HG02981 (cell line): ENCODE data around the gene KCNMA1.

Experiments
- ATAC-seq: cut with Tn5 transposase; IDR thresholded peaks from one replicate; pipeline ENCODE4 v1.9.1; 2021; ENCODE audit warnings: mild to moderate bottlenecking, moderate library complexity; ENCODE audit not compliant: unreplicated experiment

Gene KCNMA1

DNA sequence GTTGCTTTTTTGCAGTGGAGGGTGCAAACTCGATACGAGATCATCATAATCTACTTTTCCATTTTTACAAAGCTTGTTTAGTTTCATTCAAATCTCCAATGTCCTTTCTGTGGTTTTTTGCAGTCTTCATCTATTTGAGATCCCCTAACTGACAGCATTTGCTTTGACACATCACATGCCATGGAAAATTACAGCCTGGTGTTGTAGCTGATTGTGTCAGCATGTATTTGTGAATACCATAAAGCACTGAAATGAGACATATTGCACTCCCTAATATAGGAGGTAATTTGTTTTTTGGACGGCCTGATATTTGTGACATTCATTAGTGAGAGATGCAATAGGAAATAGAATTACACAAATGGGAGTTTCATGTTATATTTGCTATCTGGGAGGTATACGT is 620.8 kb downstream of the KCNMA1 start:
- no peak for ATAC-seq

DNA sequence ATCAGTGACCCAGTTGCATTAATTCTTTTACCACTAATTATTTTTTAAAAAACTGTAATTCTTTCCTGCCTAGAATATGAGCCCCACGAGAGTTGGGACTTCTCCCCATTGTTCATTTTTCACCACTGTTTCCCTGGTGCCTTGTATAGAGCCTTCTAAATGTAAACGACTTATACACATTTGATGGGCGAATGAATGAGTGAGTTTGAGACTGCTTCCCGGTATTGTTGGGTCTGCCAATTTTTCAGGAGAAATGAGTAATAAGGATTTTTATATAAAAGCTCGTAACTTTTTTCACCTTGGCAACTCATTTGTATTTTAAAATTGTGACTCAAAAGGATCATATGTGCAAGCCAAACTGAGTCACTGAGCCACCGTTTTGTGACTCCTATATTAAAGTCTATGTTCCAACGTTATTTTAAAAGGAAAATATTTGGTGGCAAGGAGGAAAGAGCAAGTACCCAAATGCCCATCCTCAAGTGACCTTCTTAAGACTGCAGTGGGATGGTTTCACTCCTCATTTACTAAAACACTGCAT is 621.3 kb downstream of the KCNMA1 start:
- no peak for ATAC-seq

DNA sequence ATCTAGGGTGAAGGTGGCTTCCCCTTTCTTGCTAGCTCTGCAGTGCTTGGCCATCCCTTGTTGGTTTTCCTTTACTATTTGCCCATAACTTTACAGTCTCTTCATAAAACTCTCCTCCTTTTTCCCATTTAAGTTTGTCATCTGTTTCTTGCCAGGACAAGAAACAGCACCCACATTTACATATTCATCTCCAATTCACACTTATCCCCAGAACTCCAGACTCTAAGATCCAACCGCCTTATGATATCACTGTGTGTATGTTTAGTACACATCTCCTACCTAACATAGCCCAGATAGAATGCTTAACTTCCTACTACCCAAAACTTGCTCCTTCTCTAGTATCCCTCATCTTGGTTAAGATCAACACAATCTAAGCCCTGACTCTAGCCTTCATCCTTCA is 622.2 kb downstream of the KCNMA1 start:
- no peak for ATAC-seq

DNA sequence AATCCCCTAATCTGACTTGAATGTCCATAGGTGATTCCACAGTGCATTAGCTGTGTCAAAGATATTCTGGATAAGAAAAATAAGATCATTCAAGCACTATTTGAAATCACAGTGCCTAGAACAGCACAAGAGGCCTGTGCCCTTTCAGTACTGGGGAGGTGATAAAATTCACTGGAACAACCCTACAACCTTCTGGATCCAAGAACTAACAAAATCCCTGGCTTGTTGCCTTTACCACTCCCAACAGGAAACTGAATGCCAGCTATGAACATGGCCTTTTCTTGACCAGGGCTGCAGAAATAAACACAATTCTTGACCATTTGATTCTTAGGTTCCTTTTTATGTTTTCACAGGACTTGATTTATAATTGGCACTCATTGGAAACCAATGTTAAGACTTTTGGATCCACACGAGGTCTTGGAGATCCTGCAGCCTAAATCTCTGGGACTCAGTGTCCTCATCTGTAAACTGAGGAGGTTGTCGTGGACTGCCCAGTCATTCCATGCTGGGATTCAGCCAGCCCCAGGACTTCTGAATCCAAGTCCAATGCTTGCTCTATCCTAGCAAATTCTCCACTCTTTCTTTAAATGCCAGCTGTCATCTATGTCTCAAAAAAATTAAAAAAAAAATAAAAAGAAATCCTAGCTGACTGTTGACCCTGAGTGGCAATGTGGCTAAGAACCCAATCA is 624.7 kb downstream of the KCNMA1 start:
- ATAC-seq = no peak

DNA sequence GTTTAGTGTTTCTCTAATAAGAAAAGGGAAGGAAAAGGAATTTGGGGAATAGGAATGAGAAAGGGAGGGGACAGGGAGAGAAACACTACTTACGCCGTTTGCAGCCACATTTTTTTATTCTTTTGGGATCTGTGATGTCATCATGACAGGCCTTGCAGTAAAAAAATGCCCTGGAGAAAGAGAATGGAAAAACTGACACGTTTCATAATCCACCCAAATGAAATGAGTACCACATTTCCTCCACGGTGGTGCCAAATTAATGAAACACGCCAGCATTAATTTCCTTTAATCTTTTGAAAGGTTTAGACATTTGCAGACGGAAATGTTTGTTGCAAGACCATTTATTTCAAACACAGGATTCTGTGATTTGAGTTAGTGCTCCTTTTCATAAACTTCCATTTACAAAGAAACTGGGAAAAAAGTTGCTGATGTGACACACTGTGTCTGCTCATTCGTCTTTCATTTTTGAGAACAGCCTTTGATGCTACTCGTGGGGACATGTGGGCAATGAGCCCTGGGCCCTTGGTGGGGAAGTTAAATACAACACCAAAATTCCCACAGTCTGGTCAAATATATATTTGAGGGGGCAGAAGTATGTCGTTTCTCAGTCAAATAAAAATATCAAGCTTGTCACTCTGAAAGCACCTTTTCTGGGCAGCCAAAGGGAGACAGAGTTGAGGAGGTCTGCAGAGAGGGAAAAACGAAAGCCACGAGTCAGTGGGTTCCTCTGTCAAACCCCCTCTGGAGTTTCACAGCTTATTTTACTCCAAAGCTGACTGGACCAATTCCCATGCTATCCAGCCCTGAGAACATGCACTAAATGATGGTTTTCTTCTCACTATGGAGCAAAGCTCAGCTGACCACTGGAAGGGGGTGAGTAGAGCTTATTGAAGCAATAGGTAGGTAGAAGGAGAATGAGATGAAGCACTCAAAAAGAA is 625.5 kb downstream of the KCNMA1 start:
- no peak for ATAC-seq

DNA sequence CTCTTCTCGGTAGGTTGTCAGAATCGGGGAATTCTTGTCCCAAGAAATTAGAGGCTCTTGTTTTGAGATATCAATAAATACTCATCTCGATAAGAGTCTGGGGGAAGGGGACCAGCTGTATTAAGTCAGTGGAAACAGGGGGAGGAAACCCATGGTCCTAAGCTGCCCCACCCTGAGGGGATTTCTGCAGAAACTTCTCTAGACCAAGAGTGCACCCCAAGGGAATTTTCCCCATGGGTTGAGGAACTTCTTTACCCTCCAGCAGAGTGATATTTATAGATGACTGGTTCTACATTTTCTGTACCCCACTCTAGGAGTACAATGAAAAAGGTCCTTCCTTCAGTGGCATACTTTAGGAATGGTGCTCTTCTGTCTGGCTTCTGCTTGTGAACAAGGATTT is 627.2 kb downstream of the KCNMA1 start:
- no peak for ATAC-seq

DNA sequence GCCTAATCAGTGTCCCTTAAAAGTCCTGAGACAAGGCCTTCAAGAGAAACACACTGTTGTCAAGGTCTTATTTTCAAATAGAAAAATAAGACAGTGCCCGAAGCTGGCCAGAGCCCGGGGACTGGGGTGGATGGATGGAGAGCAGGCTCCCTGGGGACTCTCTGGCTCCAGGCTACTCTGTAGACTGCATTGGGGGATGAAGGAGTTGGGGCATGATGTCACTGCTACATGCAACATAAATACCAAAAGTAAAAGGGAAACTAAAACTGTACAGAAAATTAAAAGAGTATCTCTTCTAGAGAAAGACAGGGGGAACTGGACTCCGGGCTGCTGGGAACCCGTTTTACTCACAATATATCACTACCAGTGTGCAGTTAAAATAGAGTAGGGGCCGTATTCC is 629.8 kb downstream of the KCNMA1 start:
- ATAC-seq = peak; percentile 87

DNA sequence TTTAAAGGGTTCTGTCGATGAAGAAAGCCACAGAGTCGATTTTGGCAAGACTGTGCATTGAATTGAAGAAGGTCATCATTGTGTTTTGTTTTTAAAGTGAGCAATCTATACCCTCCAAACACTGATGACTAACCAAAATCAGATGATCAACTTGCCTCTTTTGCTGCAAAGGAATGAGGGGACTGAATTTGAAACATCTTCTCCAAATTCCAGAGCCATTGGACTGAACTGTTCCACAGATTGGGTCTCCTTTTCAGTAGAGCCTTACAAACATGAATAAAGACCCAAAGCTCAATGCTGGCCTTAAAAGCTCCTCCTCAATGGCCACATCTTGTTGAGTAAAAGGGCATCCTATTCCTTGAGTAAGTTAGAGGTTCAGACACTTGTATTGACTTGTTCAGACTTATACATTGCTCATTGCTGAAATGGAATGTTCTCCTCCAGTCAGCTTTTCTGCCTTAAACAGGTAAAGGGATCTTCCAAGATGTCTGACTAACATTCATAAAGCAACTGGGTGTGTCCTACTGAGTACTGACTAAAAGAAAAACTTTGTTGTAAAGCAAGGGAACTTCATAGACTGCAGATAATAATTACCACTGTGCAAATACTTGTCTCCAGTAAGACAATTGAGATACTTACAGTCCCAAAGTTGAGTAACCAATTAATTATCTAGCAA is 630.6 kb downstream of the KCNMA1 start:
- ATAC-seq = no peak

DNA sequence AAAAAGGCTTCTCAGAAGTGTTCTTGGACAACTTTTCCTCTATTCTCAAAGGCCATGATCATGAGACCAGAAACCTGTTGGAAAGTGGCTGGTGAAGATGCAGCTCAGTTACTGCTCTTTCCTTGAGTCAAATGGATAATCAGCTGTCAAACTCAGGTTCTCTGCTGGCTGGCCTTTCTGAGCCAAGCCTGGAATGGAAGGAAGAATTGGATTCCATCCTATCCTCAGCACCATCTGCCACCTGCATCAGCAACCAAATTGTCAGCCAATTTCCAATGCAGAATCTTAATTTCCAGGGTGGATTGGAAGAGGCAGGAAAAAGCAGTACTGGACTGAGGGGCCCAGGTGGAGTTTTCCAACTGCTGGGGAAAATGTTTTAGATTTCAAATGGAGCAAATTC is 631.7 kb downstream of the KCNMA1 start:
- ATAC-seq = no peak

DNA sequence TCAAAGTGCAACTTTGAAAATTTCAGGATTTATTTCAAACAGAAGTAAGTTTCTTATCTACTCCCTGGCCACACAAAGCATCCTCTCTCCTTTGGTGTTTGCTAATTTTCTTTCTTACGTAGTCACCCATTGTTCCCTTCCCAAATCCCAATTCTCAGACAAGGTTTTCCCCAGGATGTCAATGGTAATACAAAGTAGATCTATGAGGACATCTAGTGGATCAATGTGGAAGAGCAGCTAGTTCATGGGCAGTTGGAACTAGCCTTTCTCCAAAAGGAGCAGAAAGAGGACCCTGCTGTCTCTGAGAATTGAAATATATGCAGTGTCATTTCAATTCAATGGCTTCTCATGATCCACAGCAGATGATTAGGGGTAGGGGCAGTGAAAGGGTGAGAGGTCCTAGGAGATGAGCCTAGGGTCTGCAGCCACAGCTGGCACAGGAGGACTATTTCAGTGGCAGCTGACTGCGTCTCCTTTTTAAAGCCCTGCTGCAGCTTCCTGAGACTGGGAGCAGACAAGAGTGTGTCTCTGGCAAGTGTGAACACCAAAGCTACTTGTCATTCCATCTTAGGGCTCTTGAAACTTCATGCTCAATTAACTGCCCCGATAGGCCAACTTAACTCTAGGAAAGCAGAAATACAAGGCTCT is 632.6 kb downstream of the KCNMA1 start:
- no peak for ATAC-seq

DNA sequence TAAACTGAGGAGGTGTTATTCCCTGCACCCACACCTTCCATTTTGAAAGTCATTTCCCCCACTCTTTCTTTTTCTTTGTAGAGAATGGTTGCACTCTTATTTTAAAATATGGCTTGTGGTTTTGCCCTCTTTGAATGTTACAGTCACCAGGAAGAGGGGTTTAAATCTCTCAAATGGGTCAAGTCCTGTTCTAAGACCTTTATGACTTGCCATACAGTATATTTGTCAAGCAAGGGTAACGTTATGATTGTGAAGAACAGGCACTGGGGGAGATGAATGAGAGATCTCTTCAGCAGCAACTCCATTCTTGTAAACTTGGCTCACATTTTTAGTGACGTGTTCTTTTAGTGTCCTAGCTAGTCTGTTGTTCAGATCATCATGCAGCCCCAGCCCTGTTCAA is 634.7 kb downstream of the KCNMA1 start:
- no peak for ATAC-seq

DNA sequence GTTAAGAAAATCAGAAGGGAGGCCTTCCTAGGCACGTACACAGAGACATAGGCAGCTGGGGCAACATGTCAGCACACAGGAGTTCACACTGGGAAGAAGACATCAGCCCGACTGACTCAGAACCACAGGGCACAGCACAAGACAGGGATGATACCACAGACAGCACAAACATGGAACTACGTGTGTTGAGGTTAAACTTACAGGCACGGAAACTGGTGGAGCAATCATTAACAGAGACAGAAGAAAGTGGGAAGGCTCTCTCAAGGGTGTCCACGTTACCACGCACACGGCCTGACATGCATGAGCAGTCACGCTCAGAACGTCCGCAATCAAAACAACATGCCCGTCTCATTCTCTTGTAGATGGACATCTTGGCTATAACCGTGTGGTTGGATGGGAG is 636.4 kb downstream of the KCNMA1 start:
- no peak for ATAC-seq

DNA sequence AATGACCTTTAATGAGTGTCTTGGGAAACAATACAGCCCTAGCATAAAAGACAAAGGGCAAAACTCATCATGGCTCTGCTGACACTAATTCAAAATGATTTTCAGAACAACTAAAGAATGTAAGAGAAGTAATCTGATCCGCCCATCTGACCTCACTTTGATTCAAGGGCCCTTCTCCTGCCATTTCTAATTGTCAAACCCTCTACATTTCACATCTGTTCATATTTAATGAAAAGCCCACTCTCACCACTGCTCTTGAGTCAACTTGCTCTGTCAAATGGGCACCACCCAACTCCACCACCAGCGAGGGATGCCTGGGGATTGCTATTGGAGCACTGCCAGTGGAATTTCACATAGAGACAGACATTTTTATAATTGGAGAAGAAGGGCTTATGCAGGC is 639.2 kb downstream of the KCNMA1 start:
- ATAC-seq = no peak

DNA sequence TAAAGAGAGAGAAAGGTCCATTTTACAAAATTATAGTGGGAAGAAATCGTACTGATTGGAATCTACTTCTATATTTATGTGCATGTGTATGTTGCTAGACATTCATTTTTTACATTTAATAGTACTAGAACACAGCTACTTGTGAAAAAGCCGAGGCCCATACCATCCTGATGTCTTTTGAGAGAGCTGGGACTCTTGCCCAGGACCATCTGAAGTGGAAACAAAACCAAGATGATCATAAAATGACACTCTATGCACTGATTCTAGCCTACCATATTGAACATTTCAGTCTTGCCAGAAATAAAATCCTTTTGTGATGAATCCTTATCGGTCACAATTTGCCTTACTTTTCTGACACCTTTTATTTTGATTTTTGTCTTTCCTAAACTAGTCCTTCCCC is 640.0 kb downstream of the KCNMA1 start:
- ATAC-seq = no peak

DNA sequence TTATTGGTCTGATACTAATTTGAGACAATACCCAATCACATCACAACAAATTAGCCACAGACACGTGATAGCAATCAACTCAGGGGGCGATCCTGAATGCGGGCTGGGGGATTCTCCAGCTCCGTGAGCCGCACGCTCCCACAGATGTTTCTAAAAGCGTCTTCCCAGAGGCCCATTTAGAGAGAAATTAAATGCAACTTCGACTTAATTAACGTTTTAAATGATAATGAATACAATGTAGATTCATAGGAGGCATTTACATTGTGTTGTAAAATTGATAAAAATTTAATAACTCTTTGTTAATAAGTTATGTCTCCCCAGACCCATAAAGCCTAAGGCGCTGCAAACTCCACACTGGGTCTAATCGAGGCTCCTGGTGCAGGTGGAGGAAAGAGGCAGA is 642.6 kb downstream of the KCNMA1 start:
- no peak for ATAC-seq

DNA sequence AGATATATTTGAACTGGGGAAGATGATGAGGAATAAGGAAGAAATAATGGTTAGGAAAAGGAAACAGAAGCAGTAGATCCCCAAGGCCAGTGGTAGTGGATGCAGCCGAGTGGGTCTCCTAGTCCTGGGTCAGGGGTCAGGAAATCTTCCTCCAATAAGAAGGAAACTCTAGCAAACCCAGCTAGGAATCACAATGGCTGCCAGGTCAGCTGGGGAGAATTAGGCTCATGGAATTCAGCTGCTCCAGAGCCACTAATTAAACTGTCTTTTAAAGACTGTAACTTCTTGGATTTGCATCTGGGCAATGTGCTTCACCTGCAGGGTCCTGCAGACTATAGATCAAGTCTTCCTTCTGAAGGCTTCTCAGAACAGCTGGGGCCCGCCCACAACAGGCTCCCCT is 644.4 kb downstream of the KCNMA1 start:
- ATAC-seq = no peak

DNA sequence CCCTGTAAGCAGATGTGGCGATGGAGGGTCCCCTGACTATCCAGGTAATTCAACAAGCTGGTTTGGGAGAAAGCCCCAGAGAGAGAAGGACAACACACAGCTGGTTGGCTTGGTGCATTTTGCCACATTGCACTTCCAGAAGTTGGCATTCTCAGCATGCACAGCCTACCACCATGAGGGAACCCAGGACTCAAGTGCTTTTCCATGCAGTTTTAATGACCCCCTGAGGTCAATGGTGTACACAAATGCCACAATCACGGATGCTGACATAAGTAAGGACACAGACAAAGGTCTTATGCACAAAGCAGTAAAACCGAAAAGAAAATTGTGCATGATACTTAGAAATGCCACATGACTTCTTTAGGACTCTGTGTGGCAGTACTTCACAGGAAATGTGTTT is 645.1 kb downstream of the KCNMA1 start:
- no peak for ATAC-seq

DNA sequence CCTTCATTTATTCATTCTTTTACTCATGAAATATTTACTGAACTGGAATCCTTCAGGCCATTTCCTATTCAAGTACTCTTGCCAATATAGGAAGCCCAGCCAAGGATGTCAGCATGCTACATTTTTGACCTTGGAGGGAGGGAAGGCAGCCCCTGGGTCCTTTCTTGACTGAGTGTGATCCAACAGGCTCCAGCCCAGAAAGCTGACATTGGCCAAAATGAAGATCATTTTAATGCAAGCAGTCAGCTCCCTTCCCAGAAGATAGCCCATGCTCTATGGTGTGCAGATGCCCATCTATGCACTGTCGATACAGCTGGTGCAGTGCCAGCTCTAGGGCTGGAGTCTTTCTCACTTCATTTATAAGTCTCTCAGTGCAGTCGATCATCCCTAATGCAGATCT is 646.0 kb downstream of the KCNMA1 start:
- no peak for ATAC-seq

DNA sequence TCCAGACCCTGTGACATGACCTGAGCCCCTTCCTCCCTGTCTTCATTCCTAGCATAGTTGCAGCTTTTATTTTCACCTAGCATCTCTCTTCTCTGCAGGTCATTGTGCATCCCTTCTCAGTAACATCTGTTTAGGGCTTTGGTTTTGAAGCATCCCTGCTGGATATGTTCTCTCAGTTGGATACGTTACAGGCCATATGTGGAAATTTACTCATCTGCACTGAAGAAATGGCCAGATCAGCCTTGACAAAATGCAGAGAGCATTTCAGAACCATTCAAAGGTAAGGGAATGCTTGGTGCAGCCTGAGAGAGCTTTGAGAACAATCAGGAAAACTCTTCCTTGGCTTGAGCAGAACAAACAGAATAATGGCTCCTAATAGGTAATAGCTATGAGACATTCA is 647.0 kb downstream of the KCNMA1 start:
- no peak for ATAC-seq

DNA sequence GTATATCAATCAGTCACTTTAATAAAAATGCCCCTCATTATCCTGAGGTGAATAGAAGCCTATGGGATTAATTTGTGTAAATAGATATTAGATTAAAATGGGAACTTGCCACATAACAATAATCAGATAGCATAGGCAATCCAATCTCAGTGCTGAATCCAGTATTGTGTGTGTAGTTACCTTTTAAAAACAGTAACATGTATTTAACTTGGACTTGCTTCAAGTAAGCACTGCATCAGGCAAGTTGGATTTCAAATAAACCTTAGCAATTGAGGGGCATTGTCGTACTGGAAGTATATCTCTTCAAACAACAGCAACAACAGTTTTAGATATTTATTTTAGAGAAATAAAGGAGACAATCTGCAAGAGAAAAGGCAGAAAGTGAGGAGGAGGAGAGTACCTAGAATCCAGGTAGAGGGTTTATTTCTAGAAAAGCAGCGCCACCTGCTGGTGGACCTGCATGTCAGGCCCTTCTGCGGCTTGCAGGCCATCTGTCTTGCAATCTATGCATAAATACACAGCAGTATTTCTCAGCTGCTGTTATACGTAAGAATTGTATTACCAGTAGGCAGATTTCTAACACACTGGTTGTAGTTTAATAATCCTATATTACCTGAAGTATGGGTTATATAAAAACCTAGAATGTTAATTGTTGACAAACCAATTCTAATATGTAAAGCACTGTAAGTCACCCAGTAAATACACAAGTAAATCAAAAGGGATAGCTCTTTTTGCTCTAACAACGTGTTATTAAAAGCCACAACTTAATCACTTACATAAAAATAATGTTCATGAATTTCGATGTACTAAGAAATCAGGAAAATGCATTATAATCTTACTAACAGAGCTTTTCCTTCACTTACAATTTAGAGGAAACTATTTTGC is 652.8 kb downstream of the KCNMA1 start:
- ATAC-seq = peak; percentile 92
